HG03442 (cell line): ENCODE data around the gene APOBEC4.
"Not testable (repeated sequence)": the region's sequence is repeated elsewhere in the genome, so short reads cannot be mapped to it uniquely, and the experiment has no call there.

Source experiments
- ATAC-seq: cut with Tn5 transposase; IDR thresholded peaks from one replicate; pipeline ENCODE4 v1.9.1; 2021; ENCODE audit warnings: mild to moderate bottlenecking, moderate library complexity; ENCODE audit not compliant: unreplicated experiment

APOBEC4 gene, protein sequence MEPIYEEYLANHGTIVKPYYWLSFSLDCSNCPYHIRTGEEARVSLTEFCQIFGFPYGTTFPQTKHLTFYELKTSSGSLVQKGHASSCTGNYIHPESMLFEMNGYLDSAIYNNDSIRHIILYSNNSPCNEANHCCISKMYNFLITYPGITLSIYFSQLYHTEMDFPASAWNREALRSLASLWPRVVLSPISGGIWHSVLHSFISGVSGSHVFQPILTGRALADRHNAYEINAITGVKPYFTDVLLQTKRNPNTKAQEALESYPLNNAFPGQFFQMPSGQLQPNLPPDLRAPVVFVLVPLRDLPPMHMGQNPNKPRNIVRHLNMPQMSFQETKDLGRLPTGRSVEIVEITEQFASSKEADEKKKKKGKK

DNA sequence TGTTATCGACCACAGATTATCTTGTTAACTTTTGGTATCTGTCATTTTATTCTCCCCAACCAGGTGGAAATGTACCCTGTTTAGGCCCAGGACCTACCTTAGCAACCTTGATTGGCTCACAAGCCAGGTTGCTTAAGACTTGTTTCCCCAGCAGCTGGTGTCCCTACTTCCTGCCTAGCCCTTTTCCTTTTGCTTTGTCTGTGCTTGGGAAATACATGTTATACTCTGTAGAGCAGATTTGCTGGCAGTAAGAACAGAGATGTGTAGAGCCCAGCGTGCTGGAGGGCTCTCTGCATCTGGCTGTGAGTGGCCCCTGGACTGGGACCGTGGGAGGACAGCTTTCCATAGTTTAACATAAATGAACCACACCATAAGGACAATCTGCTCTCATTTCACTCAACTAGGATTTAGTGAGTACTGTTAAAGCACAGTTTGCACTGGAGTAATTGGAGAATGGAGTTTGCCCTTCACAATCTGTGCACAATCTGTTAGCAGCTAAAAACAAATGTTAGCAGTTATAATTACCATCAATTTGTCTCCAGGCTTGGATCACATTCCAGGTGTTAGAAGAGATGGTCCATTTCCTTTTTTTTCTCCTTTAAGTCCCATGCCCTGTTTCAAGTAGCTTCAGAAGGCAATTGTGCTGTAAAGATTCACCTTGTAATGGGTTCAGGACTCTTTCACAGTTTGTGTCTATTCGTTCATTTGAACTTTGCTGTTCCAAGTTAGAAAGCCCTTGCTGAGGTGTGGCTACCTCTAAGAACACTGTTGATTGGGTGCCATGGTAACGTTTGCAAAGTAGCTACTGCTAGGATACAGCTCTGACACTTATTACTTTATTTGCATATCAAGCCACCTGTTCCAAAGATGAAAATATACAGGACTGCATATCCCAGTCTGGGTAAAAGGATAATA is at the start of gene APOBEC4:
Gene APOBEC4, minus strand, starts transcription at position 770 of the 915 bp plus-strand sequence. CDS start 4,535 bp downstream, outside the sequence.
- ATAC-seq = no peak

DNA sequence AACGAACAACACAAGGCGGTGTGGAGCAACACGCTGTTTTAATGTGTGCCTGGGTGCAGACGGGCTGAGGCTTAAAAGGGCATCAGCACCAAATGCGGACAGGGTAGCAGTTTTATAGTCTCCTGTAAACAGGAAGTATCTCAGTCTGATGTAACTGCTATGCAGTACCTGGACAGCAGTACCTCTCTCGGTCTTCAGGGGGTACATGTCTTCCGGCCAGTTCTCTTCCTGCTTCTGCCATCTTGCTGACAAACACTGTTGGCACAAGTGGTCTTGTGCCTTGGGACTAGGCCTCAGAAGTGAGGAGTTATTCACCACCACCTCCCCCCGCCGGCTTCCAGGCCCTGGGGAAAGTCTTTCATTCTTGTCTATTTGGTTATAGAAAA is 49.7 kb upstream of the APOBEC4 start:
- ATAC-seq = no peak

DNA sequence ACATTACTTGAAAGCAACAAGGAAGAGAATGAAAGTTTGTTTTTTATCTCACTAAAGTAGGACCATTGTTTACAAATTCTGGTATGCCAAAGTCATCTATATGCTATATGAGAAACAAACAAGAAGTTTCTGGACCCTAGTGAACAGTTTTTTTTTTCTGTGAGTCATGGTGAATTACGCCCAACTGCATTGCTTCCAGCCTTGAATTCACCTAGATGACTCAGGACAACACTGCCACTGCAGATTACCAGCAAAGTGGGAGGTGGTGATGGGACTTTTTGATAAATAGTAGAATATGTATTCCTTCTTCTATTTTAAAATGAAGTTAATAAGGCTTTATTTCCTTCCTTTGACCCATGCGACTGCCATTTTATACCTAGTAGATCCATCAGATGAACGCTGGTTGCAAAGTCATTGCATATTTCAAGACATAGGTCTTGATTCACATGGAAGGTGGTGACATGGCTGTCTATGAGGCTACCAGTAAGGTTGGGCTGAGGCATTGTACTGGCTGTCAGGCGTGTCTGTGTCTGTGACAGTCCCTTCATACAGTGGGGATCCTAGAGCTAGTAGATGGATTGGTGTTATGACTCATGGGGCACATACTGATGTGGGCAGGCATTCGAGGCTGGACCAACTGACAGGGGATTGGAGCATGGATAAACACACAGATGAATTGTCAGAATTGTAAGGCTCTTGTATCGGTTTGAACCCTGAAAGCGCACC is 49.1 kb upstream of the APOBEC4 start:
- ATAC-seq = no peak

DNA sequence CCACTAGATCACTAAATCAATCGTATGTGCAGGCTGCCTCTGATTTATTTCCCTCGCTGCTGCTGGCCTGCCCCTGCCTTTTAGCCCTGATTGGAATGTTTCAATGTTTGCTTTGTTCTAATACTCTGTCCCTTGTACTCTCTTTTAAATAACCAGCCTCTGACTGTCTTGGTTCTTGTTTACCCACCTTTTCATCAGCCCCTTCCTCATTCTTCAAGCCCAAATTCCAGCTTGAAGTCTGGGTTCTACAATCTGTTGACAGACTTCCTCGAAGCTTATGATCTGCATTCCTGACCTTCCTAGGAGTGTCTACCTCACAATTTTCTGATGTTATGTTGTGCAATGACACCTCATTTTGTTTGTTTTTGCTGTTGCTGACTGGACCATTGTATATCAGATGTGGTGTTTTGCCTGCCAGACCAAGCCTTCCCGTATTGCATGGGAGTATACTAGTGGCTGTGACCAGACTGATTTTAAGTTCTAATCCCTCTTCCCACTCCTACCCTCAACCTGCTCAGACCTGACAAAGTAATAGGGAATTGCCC is 46.6 kb upstream of the APOBEC4 start:
- no peak for ATAC-seq

DNA sequence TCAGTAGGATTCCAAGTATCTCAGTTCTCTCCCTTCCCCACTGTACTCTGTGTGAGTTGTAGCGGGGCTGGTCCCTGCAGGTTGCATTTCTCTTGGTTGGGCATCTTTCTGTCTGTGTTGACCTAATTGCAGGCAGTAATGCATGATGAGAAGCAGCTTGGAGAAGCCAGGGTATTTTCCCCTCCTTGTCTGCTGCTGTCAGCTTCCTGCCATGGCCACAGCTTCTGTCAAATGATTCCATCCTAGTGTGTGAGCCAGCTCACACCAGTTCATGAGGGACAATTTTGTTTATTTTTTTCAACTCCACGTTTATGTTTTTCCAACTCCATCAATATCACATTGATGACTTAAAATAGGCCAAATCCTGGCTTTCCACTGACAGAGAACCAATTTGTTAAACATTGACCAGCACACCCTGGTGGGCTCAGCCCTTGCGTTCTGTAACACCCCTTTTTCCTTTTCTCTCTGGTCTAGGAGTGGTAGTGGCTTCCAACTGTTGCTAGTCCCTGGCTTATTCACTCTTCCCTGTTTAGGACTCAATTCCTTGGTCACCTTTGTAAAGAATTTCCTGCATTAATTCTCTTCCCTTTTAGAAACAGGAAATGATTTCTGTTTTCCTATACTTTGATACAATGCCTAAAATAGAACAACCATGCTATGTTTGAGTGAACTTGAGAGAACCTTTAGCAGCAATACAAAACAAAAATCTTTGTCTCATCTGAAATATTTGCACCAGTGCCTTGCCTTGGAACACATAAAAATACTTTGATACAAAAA is 44.9 kb upstream of the APOBEC4 start:
- no peak for ATAC-seq

DNA sequence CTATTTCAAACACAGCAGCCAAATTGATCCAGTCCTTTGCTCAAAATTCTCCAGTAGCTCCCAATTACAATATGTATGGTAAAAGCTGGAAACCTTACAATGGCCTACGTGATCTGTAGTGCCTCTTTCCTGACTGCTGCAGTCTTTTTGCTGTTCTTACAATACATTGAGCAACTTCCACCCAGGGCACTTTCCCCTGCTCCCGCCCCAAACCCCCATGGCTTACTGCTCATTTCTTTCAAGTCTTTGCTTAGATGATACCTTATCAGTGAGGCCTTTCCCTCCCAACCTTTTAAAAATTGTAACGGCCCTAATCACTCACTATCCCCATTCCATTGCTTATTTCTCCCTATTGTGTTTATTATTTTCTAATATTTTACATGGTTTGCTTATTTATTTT is 43.9 kb upstream of the APOBEC4 start:
- no peak for ATAC-seq

DNA sequence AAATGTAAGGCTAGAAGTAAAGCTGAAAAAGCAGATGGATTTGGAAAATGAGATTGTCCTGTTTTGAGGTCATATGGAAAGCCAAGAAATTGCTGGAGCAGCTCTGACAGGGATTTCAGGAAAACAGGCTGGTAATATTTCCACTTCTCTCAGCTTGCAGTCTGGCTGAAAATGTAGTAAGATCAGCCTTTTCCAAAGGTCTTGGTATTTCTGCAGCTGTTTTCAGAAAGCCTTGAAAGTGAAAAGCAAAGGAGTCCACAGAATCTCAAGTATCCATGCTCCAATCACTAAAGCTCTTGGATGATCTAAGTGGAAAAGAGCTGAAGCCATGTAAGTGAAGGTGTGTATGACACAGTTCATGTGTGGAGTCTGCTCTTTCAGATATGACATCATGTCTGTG is 41.6 kb upstream of the APOBEC4 start:
- no peak for ATAC-seq

DNA sequence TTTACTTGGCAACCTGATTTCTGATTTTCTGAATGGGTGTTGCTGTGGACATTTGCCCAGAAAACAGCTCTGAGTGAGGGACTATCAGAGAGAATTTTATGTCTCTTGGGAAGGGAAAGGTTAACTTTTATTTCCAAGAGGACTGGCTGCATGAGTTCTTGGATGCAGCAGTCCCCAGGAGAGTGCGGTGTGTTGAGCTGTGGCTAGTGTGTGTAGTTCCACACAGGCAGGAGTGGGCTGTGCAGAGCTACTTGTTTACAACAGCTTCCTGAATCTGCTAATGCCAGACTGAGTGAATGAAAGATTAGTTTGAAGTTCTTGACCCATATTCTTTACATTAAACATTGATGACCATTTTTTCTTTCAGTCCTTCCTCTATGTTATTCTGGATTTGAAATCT is 41.0 kb upstream of the APOBEC4 start:
- no peak for ATAC-seq

DNA sequence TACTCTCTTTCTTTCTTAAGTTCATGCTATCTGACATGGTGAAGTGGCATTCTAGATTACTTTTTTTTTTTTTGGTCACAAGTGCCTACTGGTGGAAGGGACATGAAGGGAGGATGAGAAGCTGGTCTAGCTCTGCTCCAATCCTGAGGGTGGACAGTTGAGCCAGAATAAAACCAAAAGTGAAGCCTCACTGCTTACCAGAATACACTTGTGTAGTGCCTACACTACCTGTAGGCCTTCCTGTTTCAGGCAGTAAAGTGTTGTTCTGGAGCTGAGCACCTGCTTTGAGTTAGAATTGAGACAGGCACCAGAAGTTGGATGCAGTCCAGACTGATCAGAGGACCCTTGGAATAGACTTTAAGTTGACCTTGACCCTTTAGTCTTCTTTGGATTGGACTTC is 40.4 kb upstream of the APOBEC4 start:
- ATAC-seq = no peak

DNA sequence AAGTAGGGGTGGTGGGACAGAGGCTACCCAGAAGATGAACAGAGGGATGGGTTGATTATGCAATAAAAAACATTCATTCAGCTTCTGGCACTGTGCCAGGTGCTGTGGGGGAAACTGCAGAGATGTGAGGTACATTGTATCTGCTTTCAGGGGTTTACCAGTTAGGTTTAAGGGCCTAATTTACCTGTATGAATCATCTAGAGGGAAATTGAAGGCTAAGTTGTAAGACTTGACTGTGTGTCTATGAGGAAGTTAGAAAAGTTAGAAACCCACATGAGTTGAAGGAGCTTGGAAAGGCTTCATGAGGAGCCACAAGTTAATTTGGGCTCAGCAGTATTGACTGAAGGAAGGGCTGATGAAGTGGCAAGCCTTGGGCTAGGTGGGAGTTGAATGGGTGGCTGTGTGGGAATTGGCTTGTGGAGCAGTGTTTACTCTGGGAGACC is 36.7 kb upstream of the APOBEC4 start:
- ATAC-seq = peak; percentile 77

DNA sequence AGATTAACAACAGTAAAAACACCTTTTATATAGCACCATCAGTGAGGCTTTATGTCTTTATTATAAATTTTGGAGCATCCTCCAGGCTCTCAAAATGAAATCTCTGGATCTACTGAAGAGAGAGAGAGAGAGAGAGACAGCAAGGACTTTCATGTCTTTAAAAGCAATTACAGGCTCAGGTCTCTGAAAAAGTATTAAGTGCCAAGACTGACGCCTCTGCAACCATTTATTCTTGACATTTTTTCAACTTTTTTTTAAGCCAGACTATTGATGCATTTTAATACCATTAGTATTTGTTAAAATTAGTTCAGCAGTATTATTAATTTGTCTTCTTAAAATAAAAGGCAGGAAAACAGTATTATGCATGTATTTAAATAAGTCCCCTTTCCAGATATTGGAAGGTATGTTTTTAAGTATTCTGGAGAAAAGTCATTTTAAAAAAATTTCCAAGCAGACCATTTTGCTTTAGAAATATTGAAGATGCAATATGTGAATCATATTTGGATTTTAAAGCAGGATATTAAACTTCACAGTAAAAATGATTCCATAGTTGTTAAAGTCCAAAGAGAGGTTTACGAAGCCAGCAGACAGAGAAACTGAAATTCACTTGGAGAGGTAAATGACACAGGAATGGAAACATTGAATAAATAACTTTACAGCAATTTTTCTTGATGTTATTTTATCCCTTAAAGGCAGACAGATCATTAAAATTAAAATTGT is 35.4 kb upstream of the APOBEC4 start:
- ATAC-seq = no peak

DNA sequence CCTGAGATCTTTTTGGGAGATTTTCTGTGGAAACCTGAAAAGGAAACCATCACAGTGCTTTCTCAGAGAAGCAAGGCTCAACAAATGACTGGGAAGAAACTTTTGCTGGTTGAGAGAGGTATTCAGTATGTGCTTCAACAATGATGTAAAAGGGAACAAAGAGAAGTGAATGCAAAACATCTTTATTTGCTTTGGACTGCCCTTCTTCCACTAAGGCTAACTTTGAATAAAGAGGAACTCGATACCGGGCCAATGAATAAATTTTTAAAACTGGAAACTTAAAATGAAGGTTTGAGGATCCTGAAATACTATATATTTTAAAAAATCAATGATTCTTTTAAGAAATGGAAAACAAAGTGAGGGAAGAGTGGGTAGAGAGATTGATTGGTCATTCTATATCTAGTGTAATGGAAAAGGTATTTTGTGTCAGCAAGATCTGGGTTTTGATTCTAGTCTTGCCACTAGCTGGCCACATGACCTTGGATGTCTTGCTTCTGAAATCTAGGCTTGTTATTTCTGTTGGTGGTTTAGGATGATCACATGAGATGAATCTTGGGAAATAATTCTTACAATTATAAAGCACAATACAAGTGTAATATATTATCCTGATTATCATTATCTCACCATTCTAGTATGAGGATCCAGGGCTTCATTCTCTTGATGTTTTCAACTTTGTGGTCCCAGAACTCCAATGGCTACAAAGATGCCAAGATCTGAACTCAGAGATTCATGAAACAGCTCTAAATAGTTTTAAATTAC is 34.6 kb upstream of the APOBEC4 start:
- ATAC-seq = no peak

DNA sequence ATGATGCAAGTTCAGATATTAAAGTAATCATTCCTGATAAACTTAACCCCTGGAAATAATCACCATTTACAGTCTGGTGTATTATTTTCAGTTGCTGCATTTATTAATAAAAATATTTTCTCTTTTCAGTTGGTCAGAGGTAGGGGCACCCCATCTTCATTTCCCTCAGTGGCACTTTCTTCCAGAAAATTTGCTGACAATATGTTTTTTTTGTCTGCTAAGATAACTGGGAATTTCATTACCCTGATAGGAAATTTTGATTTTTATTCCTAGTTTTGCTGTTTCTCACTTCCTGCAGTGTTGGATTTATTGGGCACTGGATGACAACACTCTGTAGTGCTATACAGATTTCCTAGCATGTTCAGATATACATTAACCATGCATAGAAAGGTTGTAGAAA is 33.1 kb upstream of the APOBEC4 start:
- no peak for ATAC-seq

DNA sequence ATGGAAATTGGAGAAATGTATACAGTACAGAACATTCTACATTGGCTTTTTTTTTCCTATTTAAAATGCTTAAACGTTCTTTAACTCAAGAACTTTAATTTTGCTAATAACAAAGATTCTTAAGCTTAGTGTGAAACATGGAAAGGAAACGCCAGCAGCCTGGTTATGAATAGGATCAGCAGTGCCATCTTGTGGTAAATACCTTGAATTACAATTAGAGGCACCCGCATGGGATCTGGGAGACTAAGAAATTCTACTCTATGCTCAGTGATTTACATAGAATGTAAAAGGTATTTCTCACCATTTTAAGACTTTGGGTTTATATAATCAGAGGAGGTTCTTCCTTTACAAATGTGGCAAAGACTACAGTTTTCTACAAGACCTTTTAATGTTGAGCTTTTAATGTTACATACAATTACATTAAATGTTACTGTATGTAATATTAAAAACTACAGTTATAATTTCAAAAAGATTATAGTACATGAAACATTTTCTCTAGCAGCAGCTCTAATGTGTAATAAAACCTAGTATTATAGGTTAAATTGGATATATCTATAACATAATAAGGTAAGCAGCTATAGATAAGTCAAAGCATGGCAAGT is 32.1 kb upstream of the APOBEC4 start:
- no peak for ATAC-seq

DNA sequence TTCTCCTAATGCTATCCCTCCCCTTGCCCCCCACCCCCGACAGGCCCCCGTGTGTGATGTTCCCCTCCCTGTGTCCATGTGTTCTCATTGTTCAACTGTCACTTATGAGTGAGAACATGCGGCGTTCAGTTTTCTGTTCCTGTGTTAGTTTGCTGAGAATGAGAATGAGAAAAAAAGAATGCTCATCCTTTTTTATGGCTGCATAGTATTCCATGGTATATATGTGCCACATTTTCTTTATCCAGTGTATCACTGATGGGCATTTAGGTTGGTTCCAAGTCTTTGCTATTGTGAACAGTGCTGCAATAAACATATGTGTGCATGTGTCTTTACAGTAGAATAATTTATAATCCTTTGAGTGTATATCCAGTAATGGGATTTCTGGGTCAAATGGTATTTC is 26.2 kb upstream of the APOBEC4 start:
- not testable (repeated sequence) for ATAC-seq

DNA sequence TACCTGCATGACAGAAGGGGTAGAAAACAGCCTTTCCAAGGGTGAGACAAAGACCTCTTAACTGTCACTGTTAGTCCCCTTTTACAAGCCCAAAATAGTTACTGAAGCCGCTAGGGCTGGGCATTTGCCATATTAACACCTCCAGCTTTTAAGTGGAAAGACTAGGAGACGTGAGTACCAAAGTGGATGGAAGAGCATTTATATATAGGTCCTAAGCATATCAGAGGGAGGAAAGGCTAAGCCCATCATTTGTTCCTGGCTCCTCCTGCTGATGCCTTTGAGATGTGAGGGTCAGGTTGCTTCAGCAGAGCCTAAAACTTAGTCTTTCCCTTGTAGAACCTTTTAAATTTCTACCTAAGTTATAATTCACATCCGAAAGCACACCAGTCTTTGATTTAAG is 25.7 kb upstream of the APOBEC4 start:
- no peak for ATAC-seq

DNA sequence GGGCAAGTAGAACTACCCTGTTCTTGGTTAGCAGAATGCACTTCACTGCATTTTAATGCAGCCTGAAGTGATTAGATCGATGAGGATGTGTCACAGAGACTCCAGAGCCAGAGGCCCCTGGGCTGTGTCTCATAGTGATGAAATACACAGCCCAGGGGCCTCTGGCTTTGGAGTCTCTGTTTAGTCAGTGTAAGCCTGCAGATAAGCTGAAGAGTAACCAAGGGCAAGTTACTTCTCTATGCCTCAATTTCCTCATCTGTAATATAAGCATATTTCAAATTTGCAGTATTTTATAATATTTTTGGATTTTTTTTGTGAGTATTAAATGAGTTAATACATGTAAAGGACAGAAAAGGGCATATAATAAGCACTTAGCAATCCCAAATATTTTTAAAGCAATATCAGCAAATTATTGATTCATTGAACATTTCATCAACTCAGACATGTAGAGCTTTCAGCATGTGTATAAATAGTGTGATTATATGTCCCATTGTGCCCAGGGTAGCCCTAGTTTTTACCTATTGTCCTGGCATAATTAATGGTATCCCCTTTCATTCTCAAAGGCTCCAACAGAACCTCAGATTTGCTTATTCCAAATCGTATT is 23.6 kb upstream of the APOBEC4 start:
- no peak for ATAC-seq
